HG02885 (cell line): ENCODE measurements around the gene SLC17A8.
"Not testable (repeated sequence)": the region's sequence is repeated elsewhere in the genome, so short reads cannot be mapped to it uniquely, and the experiment has no call there.

ENCODE experiments used
- ATAC-seq: cut with Tn5 transposase; IDR thresholded peaks from one replicate; pipeline ENCODE4 v1.9.1; 2021; ENCODE audit warnings: mild to moderate bottlenecking; ENCODE audit not compliant: unreplicated experiment, poor library complexity

Gene SLC17A8

DNA sequence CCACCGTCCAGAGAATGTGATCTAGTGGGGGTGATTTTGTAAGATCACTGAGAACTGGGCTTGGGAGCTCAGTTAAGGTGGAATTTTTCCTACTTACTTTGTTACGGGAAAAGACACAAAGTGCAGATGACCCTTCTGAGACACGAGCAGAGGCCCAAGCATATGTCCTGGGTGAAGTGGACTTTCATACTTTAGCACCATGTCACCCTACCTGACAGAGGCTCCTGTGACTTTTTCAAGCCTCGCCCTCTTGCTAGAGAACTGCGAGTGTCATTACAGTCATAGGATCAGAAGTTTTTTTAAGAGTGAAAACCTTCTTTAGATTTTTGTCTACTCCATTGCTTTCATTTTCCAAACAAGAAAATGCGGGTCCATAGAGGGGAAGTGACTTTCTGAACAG is 56.1 kb downstream of the SLC17A8 start:
- no peak for ATAC-seq

DNA sequence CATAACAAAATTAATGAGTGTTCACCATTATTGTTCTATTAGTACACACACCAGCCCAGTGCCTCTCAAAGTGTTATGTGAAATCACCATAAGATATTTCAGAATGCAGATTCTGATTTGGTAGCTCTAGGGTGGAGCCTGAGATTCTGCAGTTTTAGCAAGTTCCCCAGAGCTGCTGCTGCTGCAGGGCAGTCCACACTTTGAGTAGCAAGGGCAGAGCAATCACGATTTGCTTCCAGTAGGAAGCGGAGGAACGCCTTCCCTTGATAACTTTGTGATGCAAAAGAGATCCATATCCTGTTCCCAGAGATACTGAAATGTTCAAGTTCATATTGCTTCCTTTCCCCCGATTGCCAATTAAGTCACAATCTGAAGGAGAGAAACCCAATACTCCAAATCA is 57.9 kb downstream of the SLC17A8 start:
- no peak for ATAC-seq

DNA sequence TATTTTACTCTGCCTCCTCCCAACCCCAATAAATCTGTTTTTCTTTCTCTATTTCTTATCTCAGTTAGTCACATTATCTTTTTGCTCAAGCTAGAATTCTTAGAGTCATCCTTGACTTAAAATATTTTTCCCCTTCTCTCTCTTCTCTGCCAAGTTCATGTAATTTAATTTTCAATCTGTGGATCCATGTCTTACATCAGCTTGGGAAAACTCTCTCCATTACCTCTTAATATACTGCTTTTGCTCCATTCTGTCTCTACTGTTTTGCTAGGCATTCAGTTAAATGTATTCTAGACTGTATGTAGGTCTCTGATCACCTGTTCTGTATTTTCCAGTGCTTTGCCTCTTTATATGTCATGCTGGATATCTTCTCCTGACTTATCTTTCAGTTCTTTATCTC is 65.8 kb downstream of the SLC17A8 start:
- ATAC-seq = no peak

DNA sequence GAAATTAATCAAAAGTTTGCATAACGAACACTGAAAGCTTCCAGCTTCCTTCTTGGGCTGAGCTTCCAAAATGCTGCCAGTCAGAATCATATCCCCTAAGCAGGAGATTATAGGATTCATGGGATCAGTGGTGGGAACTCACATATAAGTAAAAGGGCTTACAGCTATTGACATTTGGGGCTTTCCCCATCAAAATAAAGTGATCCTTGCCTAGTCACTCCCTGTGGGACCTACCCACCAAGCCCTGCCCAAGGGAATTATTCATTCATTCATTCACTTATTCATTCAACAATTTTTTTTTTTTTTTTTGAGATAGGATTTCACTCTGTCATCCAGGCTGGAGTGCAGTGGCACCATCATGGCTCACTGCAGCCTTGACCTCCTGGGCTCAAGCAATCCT is 69.3 kb downstream of the SLC17A8 start:
- no peak for ATAC-seq

DNA sequence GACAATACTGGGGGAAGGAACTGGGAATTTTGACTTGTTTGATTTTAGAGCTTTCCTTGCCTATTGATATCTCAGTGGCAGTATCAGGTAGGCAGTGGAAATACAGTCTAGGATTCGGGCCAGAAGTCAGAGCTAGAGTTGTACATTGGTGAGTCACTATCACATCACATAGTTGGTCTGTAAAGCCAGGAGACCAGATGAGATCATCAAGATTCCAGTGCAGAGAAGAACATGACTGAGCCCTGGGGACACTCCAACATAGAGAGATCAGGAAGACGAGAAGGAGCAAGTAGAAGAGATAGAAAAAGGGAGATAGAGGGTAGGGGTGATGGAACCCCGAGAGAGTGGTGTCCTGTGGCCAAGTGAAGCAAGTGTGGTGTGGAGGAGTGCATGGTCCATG is 70.2 kb downstream of the SLC17A8 start:
- ATAC-seq = no peak

DNA sequence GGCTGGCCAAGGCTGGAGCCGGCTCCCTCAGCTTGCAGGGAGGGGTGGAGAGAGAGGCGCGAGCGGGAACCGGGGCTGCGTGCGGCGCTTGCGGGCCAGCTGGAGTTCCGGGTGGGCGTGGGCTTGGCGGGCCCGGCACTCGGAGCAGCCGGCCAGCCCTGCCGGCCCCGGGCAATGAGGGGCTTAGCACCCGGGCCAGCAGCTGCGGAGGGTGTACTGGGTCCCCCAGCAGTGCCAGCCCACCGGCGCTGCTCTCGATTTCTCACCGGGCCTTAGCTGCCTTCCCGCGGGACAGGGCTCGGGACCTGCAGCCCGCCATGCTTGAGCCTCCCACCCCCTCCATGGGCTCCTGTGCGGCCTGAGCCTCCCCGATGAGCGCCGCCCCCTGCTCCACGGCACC is 73.4 kb downstream of the SLC17A8 start:
- ATAC-seq = not testable (repeated sequence)

DNA sequence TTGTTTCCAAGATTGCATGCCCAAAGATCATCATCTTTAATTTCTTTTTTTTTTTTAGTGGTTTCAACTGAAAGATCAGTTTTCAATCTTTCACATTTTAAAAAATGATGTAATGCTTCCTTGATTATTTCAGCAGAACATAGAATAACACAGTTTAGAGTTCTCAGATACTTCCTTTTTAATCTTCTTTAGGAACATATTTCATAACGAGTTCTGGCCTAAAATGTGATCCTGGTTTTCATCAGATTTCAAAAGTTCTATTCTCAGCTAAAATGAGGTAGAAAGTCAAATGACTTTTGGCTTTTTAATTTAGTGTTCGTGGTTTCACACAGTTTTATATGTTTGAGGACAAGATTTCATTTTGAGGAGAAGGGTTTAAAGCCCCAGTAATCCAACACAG is 76.8 kb downstream of the SLC17A8 start:
- ATAC-seq = no peak

DNA sequence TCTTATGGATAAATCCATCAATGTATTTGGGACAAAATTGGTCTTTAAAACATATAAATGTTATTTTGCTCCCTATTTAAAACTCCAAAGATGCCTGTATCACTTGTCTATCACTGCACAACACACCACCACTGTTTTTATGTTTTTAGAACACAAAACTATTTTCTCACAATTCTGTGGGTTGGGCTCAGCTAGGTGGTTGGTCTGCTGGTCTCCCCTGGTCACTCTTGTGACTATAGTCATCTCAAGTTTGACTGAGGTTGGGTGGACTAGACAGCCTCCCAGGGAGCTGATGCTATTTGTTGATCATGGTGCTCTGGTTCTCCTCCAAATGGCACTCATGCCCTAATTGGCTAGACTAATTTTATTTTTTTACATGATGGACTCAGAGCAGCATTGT is 77.3 kb downstream of the SLC17A8 start:
- ATAC-seq = no peak

DNA sequence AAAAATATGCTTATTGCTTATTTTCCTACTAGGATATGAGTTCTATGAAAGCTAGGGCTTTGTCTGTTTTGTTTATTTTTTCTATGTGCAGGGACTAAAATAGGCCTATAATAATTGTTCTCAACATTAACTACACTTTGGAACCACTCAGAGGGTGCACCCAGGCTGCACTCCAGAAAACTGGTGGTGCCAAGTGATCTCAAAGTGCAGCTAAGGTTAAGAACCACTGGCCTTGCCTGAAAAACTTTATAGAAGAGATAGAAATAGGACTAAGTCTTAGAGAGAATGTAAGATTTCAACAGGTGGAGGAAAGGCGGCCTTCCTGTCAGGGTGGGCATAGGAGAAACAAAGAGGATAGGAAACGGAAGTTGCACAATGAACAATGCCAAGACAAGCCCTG is 79.1 kb downstream of the SLC17A8 start:
- no peak for ATAC-seq

DNA sequence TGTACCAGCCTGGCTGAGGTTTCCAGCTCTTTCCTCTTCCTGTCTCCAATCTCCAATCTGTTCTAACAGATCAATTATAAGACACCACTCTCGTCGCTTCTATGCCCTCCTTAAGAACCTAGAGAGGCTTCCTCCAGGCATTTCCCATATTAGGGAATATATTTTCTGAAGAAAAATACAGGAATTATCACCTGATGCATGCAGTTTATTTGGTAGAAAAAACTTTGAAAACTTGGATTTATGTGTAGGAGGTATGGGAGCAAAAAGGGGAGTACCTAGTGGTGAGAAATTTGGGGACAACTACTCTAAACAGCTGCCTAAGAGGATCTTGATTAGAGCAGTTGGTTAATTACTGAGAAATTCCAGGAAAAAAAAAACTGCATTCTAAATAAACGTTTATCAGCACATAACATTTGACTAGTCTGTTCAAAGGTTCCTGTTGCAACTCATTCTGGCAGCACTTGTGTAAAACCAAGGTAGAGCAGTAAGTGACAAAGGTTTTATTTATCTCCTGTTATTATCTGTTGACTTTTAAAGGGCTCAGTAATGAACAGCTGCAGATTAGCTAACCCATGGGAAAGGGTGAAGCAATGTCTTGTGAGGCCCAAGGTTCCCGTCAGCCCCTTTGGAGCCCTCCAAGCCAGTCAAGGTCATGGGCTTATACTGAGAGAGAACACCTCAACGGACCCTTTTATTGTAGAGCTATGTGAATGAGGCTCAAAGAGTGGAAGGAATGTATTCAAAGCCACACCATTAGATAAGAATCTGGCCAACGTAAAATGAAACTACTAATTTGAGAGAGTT is 80.4 kb downstream of the SLC17A8 start:
- no peak for ATAC-seq

DNA sequence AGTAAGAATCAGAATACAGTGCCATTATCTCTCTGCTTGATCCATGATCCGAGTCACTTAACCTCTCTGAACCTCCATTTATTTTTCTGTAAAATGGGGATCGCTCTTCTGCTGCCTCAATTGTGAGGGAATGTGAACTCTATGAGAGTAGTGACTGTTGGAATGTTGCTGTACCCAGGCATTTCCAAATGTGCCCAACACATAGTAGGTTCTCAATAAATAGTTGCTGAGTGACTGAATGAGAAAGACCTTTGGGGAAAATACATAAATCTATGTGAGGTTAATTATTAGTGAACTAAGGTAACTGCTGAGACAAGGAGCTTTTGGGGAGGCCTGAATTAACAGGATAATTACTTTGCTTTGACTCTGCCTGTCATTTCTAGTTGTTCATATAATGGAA is 82.9 kb downstream of the SLC17A8 start:
- no peak for ATAC-seq

DNA sequence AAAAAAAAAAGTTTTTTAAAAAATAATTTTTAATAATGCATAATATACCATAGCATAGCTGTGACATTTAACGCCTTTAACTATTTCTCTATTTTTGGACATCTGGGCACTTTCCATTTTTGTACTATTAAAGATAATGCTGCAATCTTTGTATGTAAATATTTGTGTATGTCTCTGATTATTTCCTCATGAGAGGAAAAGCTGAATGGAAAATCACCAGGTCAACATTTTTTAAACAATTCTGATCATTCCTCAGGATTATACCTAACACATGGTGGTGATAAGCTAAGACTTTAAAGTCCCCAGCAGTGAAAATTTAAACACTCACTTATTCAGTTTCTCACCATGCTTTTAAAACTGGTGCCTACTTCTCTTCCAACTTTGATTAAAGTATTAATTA is 85.5 kb downstream of the SLC17A8 start:
- no peak for ATAC-seq

DNA sequence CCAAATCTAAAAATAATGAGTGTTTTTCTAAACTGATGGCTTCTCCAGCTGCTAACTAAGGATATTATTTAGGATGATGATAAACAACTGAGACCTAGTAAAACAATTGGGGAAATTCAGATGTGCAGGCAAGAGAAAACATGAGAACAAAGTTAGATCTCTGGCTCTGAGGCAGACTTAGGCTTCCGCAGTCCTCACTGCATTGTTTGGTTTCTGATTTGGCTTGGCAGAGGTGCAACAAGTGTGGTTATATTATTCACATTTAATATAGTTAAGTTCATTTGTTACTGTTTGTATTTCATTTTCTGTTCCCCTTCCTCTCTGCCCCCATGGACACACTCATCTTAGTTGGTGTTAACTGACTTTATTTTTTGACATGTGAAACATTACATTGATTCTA is 86.6 kb downstream of the SLC17A8 start:
- no peak for ATAC-seq

DNA sequence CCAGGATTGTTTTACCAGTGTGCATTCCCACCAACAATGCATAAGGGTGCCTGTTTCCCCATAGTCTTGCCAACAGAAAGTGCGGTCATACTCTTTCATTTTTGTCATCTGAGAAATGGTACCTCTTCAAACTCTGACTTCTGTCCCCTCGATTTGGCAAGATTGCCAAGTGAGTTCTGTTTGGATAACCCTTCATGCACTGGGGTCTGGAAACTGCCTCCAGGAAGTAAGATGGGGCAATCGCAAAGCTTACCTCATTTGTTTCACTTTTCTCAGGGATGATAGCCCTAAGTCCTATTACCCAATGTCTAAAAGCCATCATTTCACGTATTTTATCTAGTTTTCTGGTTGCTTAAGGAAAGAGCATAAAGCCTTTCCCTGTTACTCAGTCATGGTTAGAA is 88.2 kb downstream of the SLC17A8 start:
- ATAC-seq = no peak

DNA sequence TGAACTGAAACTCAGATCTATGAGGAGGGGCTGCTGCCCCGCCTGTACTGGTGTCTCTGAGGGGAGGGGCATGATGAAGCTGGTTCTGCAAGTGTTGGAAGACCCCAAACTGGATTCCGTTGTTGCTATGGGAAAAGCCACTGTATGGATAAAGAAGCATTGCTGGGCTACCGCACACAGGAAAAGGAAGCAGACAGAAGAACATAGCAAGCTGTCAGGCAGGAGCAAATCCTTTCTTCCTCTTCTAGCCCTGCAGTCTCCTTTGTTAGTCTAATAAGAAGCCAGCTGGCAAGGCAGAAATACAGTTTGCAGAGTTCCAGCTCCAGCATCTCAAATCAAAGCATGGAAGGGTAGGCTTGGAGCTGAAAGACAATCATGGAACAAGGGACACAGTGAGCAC is 90.5 kb downstream of the SLC17A8 start:
- ATAC-seq = no peak

DNA sequence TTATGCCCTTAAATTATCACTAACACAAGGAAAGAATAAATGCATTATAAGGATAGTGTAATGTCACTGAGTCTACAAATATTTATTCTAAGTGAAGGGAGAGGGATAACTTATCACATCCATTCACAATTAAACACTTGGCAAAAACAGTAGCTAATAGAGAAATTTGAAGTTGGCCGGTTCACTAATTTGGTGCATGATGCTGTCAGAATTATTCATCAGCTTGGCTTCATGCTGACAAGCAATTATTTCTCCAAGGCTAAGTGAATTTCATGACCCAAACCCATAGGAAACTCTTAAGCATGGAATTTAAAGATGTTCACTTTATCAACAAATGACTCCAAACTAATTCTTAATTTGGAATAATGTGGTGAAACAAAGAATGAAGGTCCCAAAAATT is 91.8 kb downstream of the SLC17A8 start:
- ATAC-seq = no peak

DNA sequence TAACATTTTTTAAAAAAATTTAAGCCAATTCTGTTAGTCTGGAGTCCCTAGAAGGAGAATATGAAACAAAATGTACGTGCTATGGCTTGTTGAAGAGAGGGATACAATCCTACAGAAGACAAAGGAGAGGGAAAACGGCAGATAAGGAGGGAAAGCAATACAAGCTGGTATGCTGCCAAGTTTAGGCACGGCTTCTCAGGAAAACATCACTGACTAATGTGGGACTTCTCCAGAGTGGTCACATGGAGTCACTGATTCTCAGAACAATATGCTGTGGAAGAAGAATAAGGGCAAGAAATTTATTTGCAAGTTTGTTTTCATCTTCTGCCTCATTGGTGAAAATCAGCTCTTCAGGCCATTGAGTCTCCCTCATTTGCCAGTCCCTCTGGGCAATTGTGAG is 93.9 kb downstream of the SLC17A8 start:
- no peak for ATAC-seq

DNA sequence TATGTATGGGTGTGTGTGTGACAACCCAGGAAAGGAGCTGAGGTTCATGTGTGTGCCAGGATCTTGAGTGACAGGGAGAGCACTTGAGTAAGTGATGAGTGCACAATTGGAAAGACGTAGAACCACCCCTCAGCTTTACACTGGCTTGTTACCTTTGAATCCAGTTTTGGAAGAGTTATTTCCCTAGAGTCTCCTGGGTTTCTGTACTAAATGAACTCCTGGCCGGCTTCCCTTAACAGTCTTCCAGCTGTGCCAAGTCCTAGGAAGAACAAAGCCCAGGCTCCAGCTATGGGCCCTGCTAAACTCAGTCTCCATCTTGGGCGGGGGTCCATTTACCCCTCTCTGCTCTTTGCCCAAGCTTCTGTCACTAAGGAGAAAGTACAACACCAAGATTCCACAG is 97.1 kb downstream of the SLC17A8 start:
- ATAC-seq = no peak

DNA sequence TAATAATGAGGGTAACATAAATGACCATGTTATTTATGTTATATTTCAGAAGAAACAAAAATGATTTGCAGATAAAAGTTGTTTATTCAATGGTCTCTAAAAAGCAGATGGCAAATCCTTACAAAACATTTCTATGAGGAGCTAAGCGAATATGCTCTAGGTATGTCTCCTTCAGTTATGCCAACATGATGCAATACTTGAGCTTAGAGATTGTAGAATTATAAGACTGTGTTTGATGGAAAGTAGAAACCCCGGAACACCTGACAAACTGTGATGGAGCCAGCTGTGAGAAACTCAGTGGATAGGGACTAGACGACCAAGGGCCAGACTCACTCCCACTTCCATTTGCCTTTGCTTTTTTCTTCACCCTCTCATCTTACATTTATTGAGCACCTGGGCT is 99.0 kb downstream of the SLC17A8 start:
- no peak for ATAC-seq

DNA sequence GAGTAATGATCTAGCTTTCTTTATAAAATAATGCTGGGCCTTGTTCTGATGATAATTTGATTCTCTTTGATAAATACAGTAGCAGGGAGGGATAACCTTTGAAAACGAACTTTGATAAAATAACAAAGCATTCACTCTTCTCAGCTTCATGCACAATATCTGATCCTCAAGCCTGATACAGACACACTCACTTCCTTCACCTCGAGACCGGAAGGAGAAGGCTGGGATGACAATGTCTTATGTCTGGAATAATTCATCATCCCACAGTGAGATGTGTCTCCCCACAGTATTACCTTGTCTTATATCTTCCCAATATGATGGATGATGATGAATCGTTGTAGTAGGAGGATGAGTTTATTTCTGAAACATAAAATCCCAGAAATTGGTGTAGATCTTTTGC is 101.3 kb downstream of the SLC17A8 start:
- no peak for ATAC-seq

DNA sequence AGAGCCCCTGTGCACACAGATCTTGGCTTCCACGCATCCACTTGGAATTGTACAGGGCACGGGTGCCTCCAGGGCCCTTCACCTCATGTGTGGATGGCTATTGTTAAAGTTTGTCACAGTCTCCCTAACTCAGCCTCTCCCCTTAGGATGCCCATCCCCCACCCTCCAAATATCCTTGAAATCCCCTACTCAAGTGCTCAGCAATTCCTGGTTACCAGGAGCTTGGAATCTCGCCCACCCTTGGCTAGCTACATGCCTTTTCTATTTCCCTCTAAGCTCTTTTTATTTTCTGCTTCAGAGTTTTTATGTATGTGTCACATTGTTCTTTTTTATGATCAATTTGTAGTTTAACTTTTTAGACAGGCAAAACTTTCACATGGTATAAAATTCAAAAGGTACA is 103.8 kb downstream of the SLC17A8 start:
- no peak for ATAC-seq

DNA sequence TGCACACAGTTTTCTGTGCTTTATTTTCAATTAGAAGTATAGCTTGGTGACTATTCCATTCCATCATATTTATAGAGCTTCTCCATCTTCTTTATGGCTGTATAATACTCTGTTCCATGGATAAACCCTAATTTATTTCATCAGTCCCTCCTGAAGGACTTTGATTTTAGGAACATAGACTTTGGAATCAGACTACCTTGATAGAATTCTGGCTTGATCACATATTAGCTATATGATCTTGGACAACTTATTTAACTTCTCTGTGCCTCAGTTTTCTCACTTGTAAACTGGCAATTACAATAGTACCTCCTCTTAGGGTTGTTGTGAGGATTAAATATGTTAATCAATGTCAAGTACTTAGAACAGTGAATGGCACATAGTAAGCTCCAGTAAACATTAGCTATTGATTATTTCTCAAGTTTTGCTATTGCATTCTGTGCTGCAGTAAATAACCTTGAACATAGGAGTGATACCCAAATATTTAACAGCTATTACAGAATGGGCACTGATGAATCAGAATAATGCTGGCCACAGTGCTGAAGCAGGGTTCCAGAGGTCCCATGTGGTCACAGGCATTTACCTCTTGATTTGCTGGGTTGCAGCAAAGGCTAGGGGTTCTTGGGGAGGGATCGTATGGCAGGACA is 104.6 kb downstream of the SLC17A8 start:
- no peak for ATAC-seq
